NCI-H82 (cell line): ENCODE results near the gene SLC7A9.
"Not testable (repeated sequence)": the region's sequence is repeated elsewhere in the genome, so short reads cannot be mapped to it uniquely, and the experiment has no call there.

ENCODE experiments used
- DNase-seq: peaks from one replicate; lab custom pipeline; 2025; lab: John Stamatoyannopoulos, UW

SLC7A9 gene

GRCh38 chr19:32863841-32864240 lies 5.7 kb downstream of the SLC7A9 start:
- DNase-seq = no peak

- DNase-seq = no peak
These were observed 6.3 kb downstream of the SLC7A9 start for GRCh38 chr19:32863301-32863700.

DNA sequence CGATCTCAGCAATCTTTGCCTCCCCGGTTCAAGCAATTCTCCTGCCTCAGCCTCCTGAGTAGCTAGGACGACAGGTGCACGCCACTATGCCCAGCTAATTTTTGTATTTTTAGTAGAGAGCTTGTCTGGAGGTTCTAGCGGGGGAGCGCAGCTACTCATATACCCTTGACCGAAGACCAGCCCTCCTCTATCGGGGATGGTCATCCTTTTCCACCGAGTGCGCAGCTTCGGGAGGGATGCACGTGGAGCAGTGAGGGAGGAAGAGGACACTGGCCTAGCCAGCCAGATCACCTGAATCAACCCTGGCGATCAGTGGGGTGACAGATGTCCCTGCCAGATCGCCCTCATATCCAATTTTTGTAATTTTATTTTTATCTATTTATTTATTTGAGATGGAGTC lies 6.8 kb downstream of the SLC7A9 start:
- DNase-seq = no peak

DNA sequence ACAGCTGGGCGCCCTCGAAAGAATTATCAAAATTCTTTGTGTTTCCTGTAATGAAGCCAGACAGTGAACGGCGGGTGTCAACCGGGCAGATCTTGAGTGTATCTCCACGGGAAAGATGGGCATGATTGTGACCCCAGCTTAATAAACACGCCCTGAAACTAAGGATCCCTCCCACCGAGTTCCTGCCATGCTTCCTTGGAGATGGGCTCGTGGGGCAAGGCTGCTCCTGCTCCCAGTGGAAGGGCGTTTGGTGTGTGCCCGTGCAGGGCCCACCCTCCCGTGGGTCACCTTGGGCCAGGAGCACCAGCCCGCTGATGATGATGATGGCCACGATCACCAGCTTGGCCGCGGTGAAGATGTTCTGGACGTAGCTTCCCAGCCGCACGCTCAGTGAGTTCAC lies 7.4 kb downstream of the SLC7A9 start:
- DNase-seq = no peak

- no peak for DNase-seq
These were observed 8.0 kb downstream of the SLC7A9 start for GRCh38 chr19:32861596-32861995.

- no peak for DNase-seq
These were observed 10.0 kb downstream of the SLC7A9 start for GRCh38 chr19:32859591-32859990.

DNA sequence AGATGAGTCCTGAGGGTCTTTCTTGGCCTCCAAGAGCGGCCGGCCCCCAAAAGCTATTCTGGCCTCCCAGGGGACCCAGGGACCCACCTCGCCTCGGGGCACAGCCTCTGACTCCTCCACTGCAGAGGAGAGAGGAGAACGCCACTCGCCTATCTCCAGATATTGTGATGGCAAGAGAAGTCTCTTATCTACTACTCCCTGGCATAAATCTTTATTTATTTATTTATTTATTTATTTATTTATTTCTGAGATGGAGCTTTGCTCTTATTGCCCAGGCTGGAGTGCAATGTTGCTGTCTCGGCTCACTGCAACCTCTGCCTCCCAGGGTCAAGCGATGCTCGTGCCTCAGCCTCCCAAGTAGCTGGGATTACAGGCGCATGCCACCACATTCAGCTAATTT lies 11.0 kb downstream of the SLC7A9 start:
- no peak for DNase-seq

DNA sequence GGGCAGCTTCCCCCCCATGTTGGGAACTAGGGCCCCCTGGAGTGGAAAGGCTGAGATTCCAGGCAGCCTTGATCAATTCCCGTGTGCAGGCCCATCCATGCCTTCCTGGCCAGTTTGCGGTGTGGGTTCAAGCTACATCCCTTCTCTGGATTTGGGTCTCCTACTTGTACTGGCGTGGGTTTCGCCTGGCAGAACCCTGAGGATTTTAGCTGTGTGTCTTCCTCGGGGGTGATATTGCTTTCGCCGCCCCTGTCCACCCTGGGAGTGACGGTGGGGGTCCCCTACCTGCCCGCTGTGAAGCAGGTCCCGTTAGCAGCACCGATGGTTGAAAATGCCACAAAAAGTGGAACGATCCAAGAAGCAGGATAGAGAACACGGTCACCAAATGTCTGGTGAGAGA lies 11.4 kb downstream of the SLC7A9 start:
- no peak for DNase-seq

DNA sequence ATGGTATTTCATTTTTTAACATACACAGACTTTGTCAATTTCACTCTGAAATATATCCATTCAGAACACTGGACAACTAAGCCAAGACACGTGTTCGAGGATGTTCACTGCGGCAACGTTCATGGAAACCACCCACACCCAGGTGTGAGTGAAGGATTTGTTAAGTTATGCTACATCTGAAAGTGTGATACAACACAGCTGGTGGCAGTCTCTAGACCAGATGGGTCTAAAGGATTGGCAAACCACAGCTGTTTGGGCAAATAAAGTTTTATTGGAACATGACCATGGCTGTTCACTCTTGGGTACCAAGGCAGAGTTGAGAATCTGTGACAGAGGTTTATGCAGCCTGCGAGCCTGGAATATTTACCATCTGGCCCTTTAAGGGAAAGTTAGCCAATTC lies 12.0 kb downstream of the SLC7A9 start:
- no peak for DNase-seq

DNA sequence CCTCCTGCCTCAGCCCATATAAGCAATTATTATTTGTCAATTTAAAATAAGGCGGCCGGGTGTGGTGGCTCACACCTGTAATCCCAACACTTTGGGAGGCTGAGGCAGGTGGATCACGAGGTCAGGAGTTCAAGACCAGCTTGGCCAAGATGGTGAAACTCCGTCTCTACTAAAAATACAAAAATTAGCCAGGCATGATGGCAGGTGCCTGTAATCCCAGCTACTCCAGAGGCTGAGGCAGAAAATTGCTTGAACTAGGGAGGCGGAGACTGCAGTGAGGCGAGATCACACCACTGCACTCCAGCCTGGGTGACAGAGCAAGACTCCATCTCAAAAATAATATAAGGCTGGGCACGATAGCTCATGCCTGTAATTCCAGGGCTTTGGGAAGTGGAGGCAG lies 12.7 kb downstream of the SLC7A9 start:
- not testable (repeated sequence) for DNase-seq

DNA sequence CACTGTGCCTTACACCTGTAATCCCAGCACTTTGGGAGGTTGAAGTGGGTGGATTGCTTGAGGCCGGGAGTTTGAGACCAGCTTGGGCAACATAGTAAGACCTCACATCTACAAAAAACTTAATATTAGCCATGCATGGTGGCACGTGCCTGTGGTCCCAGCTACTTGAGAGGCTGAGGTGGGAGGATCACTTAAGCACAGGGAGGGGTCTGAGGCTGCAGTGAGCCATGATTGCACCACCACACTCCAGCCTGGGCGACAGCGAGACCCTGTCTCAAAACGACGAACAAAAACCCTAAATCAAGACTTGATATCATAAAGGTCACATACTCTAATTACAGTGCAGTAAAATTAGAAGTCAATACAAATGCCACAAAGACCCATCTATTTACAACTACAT lies 17.4 kb downstream of the SLC7A9 start:
- DNase-seq = no peak

- not testable (repeated sequence) for DNase-seq
These were observed 21.5 kb downstream of the SLC7A9 start for GRCh38 chr19:32848035-32848434.

DNA sequence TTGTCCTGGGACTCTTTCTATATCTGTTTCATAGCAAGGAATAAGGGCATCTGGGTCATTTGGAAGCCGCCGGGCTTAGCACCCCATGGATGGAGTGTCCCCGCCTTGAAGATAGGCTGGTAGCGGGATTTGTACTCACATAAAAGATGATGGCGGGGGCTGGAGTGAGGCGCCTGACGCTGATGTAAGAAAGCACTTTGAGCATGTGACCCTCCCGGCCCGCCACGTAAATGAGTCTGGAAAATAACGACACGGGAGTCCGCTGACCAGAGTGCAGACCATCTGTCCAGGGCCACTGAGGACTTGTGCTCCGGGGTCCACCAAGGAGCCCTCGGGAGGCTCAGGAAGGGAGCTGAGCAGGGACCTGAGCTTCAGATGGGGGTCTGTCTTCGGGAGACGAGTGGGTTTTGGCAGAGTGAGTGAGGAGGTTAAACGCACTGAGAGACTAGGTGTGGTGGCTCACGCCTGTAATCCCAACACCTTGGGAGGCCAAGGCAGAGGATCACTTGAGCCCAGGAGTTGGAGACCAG lies 25.8 kb downstream of the SLC7A9 start:
- no peak for DNase-seq

DNA sequence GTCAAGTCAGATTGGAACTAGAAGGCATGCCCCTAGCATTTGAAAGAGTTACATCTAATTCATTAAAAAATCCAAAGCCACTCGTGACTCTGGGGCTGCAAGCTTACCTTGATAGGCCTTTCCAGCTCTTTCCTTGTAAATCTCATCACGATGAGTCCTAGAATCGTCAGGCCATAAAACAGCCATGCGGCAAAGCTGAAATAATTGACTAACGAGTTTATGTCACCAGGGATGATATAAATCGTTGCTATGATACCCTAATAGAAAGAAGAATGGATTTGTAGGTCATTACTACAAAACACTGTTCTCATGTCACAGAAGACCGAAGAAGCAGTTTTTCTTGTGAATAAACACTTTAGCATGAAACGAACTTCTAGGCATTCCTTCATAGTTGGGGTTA lies 27.5 kb downstream of the SLC7A9 start:
- no peak for DNase-seq

DNA sequence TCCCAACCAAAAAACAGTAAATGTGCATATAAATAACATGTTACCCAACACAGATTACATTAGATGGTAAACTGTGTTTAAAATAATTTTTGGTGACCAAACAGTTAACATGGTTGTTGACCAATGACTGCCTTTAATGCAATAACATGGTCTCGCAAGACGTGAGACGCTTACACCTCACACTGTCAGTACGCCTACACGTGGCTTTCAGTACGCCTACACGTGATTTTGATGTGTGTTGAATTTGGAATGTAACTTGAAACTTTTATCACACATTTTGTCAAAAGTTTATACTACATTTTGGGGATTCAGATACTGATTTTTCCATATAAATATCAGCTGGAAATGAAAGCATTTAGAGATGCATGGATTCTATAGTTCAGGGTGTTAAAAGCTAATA lies 32.0 kb downstream of the SLC7A9 start:
- DNase-seq = no peak

DNA sequence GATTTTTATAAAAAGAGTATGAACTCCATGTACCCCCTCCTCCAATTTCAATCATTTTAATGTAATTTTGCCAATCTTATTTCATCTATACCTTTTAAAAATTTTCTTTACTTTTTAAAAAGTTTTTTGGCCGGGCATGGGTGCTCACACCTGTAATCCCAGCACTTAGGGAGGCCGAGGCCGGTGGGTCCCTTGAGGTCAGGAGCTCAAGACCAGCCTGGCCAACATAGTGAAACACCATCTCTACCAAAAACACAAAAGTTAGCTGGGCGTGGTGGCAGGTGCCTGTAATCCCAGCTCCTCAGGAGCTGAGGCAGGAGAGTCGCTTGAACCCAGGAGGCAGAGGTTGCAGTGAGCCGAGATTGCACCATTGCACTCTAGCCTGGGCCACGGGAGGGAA lies 36.2 kb downstream of the SLC7A9 start:
- not testable (repeated sequence) for DNase-seq

GRCh38 chr19:32832825-32833224 lies 36.7 kb downstream of the SLC7A9 start:
- DNase-seq = not testable (repeated sequence)

- DNase-seq = not testable (repeated sequence)
These were observed 37.5 kb downstream of the SLC7A9 start for GRCh38 chr19:32832094-32832493.

- DNase-seq = no peak
These were observed 38.0 kb downstream of the SLC7A9 start for GRCh38 chr19:32831611-32832010.

GRCh38 chr19:32830231-32831014 lies 39.1 kb downstream of the SLC7A9 start:
- no peak for DNase-seq

DNA sequence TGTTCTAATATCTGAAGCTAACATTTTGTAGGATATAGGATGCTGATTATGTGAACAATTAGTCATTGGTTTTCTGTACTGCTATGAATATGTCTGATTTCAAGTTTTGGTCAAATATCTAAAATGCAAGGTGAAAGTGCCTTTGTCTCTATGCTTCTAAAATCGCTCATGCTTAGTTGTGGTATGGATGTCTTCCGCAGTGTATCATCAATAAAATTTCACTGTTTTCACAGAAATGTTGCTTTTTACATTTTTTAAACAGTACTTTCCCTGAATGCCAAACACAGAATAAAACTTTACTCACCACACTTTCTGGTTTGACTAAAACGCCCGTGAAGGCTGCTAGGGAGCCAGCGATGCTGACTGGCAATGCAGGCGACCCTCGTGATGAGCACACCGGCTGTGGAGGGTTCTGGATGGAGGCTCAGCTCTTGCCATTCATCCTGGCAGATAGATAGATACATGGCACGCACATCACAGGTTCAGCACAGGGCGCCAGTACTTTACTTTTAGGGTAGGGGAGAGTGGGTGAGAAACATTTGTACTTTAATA lies 40.1 kb downstream of the SLC7A9 start:
- DNase-seq = no peak

DNA sequence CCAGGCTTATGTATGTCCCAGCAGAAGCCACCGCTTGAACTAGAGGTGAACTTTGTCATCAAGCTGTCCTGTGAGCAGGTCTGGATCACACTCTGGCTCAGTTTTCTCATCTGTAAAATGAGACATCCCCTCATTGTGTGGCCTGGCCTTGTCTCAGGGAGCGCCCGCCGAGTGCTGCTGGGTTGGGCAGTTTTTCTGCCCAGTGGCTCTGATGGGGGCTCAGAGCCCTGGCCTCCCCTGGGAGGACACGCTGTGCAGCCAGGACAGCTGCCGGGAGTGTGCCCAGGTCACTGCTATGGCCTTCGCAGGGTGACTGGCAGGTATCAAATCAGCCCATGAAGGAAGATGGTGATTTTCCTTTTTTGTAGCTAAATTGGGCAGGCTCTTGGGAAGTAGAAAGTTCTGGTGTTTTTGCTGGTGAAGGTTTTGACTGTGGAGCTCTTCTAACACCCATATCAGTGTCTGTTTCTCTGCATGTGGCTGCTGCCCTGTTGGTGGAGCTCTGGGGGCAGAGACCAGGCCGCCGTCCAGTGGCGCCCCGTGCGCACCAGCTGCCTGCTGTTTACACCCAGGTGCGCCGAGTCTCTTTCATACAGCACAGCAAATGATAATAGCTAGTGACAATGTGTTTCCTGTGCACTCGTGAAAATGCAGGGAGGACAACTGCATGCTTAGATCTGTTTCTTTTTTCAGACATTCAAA lies 40.8 kb downstream of the SLC7A9 start:
- DNase-seq = no peak

DNA sequence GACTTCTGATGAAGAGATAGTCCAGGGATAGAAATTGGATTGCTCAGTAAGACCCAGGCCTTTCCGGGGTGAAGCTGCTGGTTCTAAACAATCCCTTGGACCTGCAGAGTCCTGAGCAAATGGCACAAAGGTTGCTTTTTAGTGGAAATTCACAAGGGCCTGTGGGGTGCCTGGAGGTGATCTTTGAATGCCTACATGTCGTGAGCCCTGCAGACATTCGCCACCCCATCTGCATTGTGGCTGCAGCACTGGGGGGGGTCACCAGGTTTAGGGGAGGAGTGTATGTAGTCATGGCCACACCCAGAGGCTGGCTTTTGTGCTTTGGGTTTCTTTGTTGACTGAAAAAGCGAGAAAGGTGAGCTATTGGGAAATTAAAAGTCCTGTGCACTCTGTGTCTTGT lies 41.4 kb downstream of the SLC7A9 start:
- DNase-seq = no peak
